Measurements from ENCODE around the gene TSPYL4.

GRCh38 chr6:116206231-116206903 lies 47.5 kb downstream of the TSPYL4 start:
- TF ChIP-seq POLR2A (IDR thresholded peaks at IDR 0.05) (no peak), CTCF (IDR thresholded peaks at IDR 0.05) (no peak)
